SK-N-MC (cell line): ENCODE results near the gene DSCAML1.
"Not testable (repeated sequence)": the region's sequence is repeated elsewhere in the genome, so short reads cannot be mapped to it uniquely, and the experiment has no call there.

Source experiments
- DNase-seq: peaks from one replicate; pipeline ENCODE4 v3.0.0-alpha.2; 2011; ENCODE audit warnings: low read depth, low spot score
- H3K27ac ChIP-seq: fragments of 200-600 bp; sonication (generic); 2 replicates; pipeline ENCODE4 v1.5.1; 2016; ENCODE audit warnings: mixed run types
- H3K36me3 ChIP-seq: fragments of 200-600 bp; sonication (generic); 2 replicates; pipeline ENCODE4 v1.6.1; 2017; ENCODE audit warnings: antibody characterized with exemption, low read length, mixed read lengths; ENCODE audit not compliant: insufficient read depth
- H3K4me3 ChIP-seq: fragments of 200-600 bp; sonication (generic); 2 replicates; pipeline ENCODE4 v1.5.1; 2016
- H3K9ac ChIP-seq: fragments of 200-600 bp; sonication (generic); 2 replicates; pipeline ENCODE4 v1.8.0; 2017; ENCODE audit warnings: mixed run types, mixed read lengths; ENCODE audit not compliant: insufficient read length
- H3K9me3 ChIP-seq: fragments of 200-600 bp; sonication (generic); 2 replicates; pipeline ENCODE4 v1.6.1; 2017; ENCODE audit warnings: low read depth, mild to moderate bottlenecking, antibody characterized with exemption, low read length, moderate library complexity, mixed read lengths
- EZH2 ChIP-seq: fragments of 200-600 bp; sonication (generic); IDR thresholded peaks from one replicate; pipeline ENCODE4 v1.6.1; 2017; ENCODE audit warnings: antibody characterized with exemption
- FOXP2 ChIP-seq: optimal IDR thresholded peaks from 2 replicates; pipeline ENCODE3; 2011; ENCODE audit warnings: mild to moderate bottlenecking, moderate library complexity; ENCODE audit not compliant: insufficient read depth; ENCODE audit errors: extremely low read length, control extremely low read depth
- POLR2AphosphoS5 ChIP-seq: IDR thresholded peaks from 2 replicates; pipeline ENCODE4 v1.6.1; 2012; ENCODE audit warnings: mild to moderate bottlenecking, low read depth, low read length, borderline replicate concordance

Gene DSCAML1

DNA sequence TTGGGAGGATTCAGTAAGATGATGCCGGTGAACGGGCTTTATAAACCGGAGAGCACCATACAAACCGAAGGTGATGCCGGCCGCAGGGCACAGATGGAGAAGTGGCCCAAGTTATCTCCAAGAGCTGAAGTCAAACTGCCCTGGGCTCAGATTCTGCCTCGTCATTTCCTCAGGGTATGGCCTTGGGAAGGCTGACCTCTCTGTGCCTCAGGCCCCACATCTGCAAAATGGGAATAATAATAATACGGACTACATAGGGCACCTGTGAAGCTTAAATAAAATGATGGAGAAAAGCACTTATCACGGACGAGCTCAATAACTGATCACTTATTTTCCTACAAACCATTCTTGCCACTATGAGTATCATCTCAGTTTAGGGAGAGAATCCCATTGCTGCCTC, 29.9 kb downstream of the DSCAML1 start:
- Histone ChIP-seq H3K9ac (no peak overlapping the region), H3K36me3 (no peaks in the 10 kb centered on the region), H3K9me3 (no peaks in the 10 kb centered on the region), H3K27ac (no peak overlapping the region), H3K4me3 (no peak overlapping the region)
- DNase-seq = no peak
- TF ChIP-seq FOXP2 (no peak), EZH2 (no peak), POLR2AphosphoS5 (no peak)

DNA sequence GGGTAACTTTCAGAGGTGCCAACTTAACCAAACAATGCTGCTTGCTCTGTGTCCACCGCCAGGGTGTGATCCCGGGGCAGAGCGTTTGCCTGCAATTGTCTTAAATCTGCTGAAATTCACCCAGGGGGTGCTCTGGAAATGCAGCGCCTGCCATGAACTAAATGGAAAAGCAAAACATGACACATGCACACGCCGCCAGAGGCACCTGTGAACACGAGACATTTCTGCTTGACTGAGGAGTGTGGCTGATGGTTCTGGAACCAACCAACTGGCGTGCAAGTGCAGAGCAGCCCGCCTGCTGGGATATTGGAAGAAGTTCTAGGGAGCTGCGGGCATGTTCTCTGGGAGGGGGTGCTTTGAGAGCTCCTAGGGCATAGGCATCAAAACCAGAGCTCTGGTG, 30.4 kb downstream of the DSCAML1 start:
- DNase-seq = no peak
- TF ChIP-seq POLR2AphosphoS5 (no peak), FOXP2 (no peak), EZH2 (no peak)
- H3K9ac ChIP-seq = no peak overlapping the region

DNA sequence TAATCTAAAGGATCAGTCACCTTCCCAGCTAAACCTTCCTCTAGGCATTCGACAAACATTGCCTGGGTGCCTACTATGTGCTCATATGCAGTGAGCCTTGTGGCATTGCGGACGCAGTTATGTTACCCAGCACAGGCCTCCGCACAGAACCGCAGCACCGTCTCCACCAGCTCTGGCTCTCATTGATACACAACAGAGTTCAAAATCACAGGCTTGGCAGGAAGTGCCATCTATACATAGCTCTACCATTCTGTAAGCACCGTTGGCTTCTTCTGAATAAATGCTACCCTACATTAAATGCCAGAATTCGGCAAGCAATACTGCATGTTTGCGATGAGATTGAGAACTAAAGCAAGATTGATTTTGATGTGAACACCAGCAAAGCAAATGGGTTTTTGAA, 31.0 kb downstream of the DSCAML1 start:
- Histone ChIP-seq H3K9me3 (no peaks in the 10 kb centered on the region), H3K36me3 (no peaks in the 10 kb centered on the region), H3K27ac (no peak overlapping the region), H3K4me3 (no peak overlapping the region), H3K9ac (no peak overlapping the region)
- DNase-seq = no peak
- no peak for TF ChIP-seq FOXP2
- no peak for TF ChIP-seq POLR2AphosphoS5
- TF ChIP-seq EZH2 = no peak

More for the DNA sequence above, 30.4 kb downstream of the DSCAML1 start:
- H3K27ac ChIP-seq = no peak overlapping the region
- no peaks in the 10 kb centered on the region for H3K36me3 ChIP-seq
- H3K4me3 ChIP-seq = no peak overlapping the region
- no peaks in the 10 kb centered on the region for H3K9me3 ChIP-seq

DNA sequence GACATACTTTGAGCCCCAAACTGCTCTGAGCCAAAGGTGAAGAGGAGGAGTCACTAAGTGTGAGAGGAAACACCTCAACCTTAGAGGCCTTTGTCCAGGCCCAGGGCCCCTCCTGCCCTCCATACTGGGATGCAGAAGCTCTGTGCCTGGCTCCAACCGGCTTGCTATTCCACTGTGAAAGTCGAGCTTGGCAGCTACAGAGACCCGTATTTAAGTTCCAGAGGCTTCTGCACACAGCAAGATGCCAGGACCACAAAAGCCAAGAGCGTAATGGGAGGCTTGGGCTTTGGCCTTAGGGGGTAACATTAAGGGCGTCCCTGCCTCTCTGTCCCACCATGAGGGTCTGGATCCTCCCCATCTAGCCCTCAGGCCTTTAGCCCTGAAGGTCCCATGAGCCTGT, 31.9 kb downstream of the DSCAML1 start:
- Histone ChIP-seq H3K4me3 (no peak overlapping the region), H3K9me3 (no peaks in the 10 kb centered on the region), H3K9ac (no peak overlapping the region), H3K36me3 (no peaks in the 10 kb centered on the region), H3K27ac (no peak overlapping the region)
- DNase-seq = no peak
- no peak for TF ChIP-seq EZH2
- TF ChIP-seq POLR2AphosphoS5 = no peak
- no peak for TF ChIP-seq FOXP2

DNA sequence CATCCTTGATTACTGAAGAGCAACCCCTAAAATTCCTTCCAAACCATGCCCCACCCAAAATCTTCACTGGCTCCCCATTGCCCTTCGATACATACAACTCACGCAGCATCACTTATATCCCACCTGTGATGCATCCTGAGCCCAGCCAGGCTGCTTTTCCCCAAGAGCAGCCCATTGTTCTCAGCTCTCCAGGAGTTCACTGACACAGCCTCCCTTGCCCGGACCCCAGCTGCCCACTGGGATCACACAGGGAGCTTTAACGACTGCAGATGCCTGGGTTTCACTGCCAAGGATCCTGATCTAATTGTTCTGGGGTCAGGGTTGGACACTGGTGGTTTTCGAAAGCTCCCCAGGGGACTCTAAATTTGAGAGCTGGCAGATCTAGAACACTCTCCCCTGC, 33.6 kb downstream of the DSCAML1 start:
- H3K4me3 ChIP-seq, H3K9me3 ChIP-seq, H3K27ac ChIP-seq, H3K9ac ChIP-seq, DNase-seq, H3K36me3 ChIP-seq: not testable (repeated sequence)

DNA sequence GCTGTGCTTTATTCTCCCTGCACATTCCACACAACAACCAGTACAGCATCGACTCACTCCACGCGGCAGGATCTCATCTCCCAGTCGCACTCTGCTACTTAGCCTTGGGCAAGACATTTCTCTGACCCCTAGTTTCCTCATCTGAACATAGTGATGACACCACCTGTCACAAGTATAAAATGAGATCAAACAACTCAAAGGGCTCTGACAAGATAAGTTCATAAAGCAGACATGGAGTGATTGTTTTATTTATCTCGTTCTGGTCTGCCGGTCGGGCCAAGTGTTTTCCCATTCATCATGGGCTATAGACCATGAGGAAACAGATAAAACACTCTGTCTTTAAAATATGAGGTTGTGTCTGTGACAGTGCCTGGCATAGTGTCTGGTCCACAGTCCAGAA, 35.0 kb downstream of the DSCAML1 start:
- Histone ChIP-seq H3K9me3 (no peaks in the 10 kb centered on the region), H3K4me3 (no peak overlapping the region), H3K27ac (no peak overlapping the region), H3K9ac (no peak overlapping the region), H3K36me3 (no peaks in the 10 kb centered on the region)
- no peak for DNase-seq
- no peak for TF ChIP-seq EZH2
- no peak for TF ChIP-seq FOXP2
- no peak for TF ChIP-seq POLR2AphosphoS5

DNA sequence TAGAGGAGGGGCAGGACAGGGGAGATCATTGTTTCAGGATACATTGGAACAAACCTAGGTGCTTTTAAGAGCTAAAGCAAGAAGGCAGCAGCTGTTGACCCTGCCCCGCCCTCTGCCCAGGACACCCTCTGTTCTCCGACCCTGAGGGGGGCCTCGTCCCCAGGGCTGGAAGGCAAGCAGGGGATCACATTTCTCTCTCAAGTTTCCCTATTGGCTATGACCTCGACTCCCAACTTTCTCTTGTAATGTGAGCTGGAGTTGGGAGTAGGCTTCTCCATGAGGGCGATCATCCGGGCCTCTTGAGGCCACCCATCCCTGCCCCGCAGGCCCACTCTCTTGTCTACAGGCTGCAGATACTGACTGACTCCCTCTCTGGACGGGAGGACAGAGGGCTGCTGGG, 37.7 kb downstream of the DSCAML1 start:
- TF ChIP-seq POLR2AphosphoS5 = no peak
- TF ChIP-seq EZH2 = no peak
- TF ChIP-seq FOXP2 = no peak
- no peaks in the 10 kb centered on the region for H3K9me3 ChIP-seq
- no peak overlapping the region for H3K27ac ChIP-seq
- DNase-seq = no peak
- no peaks in the 10 kb centered on the region for H3K36me3 ChIP-seq
- H3K4me3 ChIP-seq = no peak overlapping the region
- H3K9ac ChIP-seq = no peak overlapping the region

DNA sequence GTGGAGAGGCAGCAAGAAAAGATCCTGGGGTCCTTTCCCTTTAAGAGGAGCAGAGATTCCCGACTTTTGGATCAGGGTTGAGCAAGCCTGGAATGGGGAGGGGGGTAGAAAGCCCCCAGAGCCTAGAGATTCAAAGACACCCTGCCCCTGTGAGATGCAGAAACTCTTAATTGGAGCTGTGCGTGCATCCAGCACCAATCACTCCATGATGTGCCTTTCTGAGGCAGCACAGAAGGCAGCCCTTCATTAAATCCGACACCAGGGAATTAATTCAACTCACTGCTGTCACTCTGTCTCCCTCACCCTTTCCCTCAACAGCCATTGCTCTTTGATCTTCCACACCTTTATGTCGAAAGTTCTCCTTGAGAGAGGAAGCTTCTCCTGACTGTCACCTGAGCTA, 43.0 kb downstream of the DSCAML1 start:
- Histone ChIP-seq H3K9ac (no peak overlapping the region), H3K4me3 (no peak overlapping the region), H3K27ac (no peak overlapping the region), H3K9me3 (no peaks in the 10 kb centered on the region), H3K36me3 (no peaks in the 10 kb centered on the region)
- DNase-seq = no peak
- TF ChIP-seq EZH2 (peak; percentile 50), FOXP2 (no peak), POLR2AphosphoS5 (no peak)

DNA sequence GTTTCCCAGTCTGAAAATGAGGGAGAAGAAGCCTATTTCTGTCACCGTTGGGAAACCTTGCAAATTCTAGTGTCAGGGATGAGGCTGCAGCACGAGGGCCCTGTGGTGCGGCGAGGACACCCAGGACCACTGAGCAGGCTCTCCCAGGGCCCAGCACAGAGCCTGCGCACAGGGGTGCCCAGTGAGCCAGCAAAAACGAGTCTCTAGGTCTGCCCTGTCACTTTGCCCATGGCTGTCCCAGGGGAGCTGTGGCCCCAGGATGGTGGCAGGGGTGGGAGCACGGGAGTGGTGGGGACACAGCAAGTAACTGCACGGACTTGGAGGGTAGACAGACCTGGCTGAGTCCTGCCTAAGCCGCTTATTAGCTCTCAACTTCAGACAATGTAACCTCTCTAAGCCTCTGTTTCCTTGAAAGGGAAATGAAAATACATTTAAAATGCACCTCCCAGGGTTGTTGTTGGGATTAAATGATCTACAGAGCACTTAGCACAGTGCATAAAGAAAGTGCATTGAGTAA, 44.2 kb downstream of the DSCAML1 start:
- Histone ChIP-seq H3K4me3 (no peak overlapping the region), H3K27ac (no peak overlapping the region), H3K36me3 (no peaks in the 10 kb centered on the region), H3K9ac (no peak overlapping the region), H3K9me3 (no peaks in the 10 kb centered on the region)
- TF ChIP-seq POLR2AphosphoS5 (no peak), FOXP2 (no peak)
- no peak for DNase-seq
